BE2C (cell line): ENCODE results near the gene NAGS. TPM values are rescaled to one million over a fixed set of nuclear protein-coding genes. Genes with fewer than 3 reads are reported as not detected.
A peak's percentile ranks its signal among the peaks of the same experiment; 100 is the strongest.
"Not testable (repeated sequence)": the region's sequence is repeated elsewhere in the genome, so short reads cannot be mapped to it uniquely, and the experiment has no call there.

Experiments used
- DNase-seq: peaks from one replicate; pipeline ENCODE4 v3.0.0-alpha.2; 2020
- H3K27me3 ChIP-seq: fragments of 250-450 bp; sonication (Bioruptor Pico); 2 replicates; pipeline ENCODE4 v1.5.1; 2020; ENCODE audit warnings: mild to moderate bottlenecking
- H3K36me3 ChIP-seq: fragments of 250-450 bp; sonication (Bioruptor Pico); 2 replicates; pipeline ENCODE4 v1.5.1; 2020; ENCODE audit warnings: mild to moderate bottlenecking
- H3K4me1 ChIP-seq: fragments of 250-450 bp; sonication (Bioruptor Pico); 2 replicates; pipeline ENCODE4 v1.5.1; 2020
- H3K4me3 ChIP-seq: 2 replicates; pipeline ENCODE4 v1.5.1; 2011; ENCODE audit warnings: low read depth, low read length
- H3K9me3 ChIP-seq: fragments of 250-450 bp; sonication (Bioruptor Pico); 2 replicates; pipeline ENCODE4 v1.5.1; 2020
- polyA plus RNA-seq: library from polyadenylated mRNA; unstranded; fragments of >200 nt; gene quantifications from one replicate; pipeline ENCODE4 v1.2.1, GENCODE V29; 2012; ENCODE audit warnings: low read depth, missing spikeins; ENCODE audit not compliant: insufficient read length, insufficient read depth
- TF ChIP-seq, protein P1 (sequence below): IDR thresholded peaks from 2 replicates; pipeline ENCODE4 v1.5.1; 2012; ENCODE audit warnings: mild to moderate bottlenecking, low read depth, low read length

The NAGS gene, protein sequence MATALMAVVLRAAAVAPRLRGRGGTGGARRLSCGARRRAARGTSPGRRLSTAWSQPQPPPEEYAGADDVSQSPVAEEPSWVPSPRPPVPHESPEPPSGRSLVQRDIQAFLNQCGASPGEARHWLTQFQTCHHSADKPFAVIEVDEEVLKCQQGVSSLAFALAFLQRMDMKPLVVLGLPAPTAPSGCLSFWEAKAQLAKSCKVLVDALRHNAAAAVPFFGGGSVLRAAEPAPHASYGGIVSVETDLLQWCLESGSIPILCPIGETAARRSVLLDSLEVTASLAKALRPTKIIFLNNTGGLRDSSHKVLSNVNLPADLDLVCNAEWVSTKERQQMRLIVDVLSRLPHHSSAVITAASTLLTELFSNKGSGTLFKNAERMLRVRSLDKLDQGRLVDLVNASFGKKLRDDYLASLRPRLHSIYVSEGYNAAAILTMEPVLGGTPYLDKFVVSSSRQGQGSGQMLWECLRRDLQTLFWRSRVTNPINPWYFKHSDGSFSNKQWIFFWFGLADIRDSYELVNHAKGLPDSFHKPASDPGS
- polyA plus RNA-seq = 0.86 TPM

DNA sequence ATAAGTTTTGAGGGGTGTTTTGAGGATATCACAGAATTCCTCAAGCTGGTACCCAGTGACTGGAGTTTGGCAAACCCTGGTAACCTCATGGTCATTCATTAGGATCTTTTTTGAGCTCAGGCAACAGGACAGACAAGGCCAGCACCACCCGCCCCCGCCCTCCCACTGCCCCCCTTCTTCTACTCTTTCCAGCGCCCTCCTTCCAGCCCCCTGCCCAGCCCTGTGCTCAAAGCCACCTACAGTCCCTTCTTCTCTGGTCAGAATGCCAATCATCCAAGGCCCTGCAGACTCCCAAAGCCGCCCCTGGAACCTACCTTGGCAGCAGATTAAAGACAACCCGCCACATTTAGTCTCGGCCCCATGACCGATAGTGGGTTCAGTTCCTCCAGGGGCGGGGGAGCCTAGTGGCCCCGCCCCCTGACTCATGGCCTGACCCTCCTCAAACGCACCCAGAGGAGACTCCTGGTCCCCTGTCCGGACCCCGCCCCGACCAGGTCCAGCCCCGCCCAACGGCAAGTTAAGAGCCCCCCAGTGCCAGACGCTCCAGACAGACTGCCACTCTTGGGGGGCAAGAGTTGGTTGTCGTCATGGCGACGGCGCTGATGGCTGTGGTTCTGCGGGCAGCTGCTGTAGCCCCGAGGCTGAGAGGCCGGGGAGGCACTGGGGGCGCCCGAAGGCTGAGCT is at the start of gene NAGS:
TSS of gene NAGS (plus strand) at position 546 of the 684 bp plus-strand sequence. CDS start at position 588, 42 bp downstream.
- Histone ChIP-seq H3K4me3 (peak within 1 kb of the TSS; percentile 74), H3K4me1 (peaks cover 2% of the 10 kb centered on the region), H3K27me3 (peaks cover 23% of the 10 kb centered on the region), H3K36me3 (no peaks in the 10 kb centered on the region), H3K9me3 (no peaks in the 10 kb centered on the region)
- DNase-seq = peak; percentile 32
- TF ChIP-seq, protein P1, sequence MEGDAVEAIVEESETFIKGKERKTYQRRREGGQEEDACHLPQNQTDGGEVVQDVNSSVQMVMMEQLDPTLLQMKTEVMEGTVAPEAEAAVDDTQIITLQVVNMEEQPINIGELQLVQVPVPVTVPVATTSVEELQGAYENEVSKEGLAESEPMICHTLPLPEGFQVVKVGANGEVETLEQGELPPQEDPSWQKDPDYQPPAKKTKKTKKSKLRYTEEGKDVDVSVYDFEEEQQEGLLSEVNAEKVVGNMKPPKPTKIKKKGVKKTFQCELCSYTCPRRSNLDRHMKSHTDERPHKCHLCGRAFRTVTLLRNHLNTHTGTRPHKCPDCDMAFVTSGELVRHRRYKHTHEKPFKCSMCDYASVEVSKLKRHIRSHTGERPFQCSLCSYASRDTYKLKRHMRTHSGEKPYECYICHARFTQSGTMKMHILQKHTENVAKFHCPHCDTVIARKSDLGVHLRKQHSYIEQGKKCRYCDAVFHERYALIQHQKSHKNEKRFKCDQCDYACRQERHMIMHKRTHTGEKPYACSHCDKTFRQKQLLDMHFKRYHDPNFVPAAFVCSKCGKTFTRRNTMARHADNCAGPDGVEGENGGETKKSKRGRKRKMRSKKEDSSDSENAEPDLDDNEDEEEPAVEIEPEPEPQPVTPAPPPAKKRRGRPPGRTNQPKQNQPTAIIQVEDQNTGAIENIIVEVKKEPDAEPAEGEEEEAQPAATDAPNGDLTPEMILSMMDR = no peak

DNA sequence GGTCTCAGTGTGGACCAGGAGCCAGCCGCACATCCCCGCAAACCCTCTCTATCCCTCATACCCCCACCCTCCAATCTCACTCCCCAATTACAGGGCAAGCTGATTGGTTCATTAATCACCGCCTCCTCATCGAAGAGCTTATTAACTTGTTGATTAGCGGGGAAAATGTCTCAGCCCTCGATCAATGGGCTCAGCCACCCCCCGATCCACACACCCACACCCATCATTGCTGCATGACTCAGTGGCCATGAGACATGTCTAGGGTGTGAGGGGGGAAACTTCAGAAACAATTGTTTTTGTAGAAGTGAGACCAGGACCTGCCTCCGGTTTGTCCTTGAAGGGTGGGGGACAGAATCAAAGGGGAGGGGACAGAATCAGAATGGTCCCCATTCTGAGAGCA is 48.2 kb upstream of the NAGS start:
- H3K27me3 ChIP-seq = no peaks in the 10 kb centered on the region
- DNase-seq = no peak
- H3K36me3 ChIP-seq = no peaks in the 10 kb centered on the region
- no peak overlapping the region for H3K4me3 ChIP-seq
- TF ChIP-seq, protein P1 = no peak
- no peaks in the 10 kb centered on the region for H3K9me3 ChIP-seq
- no peaks in the 10 kb centered on the region for H3K4me1 ChIP-seq

DNA sequence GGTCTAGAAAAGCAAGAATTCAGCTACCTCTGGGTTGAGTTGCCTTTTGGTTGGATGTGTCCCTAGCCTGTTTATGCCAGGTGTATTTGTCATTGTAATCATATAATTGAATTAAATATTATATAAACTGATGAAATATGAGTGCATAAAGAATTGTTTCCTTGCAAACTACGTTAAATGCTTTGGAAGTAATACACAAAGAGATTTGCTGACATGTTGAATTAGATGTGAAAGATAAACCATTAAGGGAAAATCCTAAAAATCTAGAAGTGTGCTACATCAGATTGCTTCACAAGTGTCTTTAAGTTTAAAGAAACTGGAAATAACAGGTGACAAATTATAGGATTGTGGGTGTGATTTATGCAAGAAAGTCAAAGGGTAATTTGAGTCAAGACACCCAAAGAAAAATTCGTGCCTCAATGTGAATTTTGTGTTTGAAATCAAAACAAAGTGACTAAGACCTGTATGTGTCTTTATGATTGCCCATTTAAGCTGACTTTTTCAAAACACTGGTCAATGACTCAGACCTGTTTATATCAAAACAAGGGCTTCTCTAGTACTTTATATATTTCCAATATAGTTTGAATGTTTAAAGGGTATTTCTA is 45.6 kb upstream of the NAGS start:
- Histone ChIP-seq H3K27me3 (no peaks in the 10 kb centered on the region), H3K9me3 (no peaks in the 10 kb centered on the region), H3K4me1 (no peaks in the 10 kb centered on the region), H3K36me3 (no peaks in the 10 kb centered on the region), H3K4me3 (no peak overlapping the region)
- TF ChIP-seq, protein P1 = no peak
- no peak for DNase-seq

DNA sequence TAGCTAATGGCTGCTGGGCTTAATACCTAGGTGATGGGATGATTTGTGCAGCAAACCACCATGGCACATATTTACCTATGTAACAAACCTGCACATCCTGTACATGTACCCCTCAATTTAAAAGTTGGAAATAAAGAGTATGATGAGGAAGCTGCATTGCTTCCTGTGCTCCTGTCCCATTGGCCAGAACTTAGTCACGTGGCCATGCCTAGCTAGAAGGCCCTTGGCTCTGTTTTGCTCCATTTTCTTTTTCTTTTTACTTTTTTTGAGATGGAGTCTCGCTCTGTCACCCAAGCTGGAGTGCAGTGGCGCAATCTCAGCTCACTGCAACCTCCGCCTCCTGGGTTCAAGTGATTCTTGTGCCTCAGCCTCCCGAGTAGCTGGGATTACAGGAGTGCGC is 43.1 kb upstream of the NAGS start:
- H3K27me3 ChIP-seq, DNase-seq, H3K4me1 ChIP-seq, H3K36me3 ChIP-seq, H3K9me3 ChIP-seq, H3K4me3 ChIP-seq: not testable (repeated sequence)

DNA sequence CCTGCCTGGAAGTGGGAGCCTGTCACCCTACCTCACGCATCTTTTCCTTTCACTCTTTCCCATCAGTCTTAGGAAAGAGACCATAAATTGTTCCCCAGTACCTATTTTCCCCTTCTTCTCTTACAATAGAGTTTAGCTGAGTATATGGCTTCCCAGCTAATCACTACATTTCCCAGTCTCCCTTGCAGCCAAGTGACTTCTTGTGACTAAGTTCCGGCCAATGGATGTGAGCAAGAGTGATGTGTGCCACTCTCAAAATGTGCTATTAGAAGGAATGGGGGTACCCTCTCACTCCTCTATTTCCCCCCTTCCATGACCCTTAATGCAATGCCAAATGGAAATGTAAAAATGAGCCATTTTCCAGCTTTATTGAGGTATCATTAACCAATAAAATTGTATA is 42.5 kb upstream of the NAGS start:
- H3K4me3 ChIP-seq = no peak overlapping the region
- TF ChIP-seq, protein P1 = no peak

DNA sequence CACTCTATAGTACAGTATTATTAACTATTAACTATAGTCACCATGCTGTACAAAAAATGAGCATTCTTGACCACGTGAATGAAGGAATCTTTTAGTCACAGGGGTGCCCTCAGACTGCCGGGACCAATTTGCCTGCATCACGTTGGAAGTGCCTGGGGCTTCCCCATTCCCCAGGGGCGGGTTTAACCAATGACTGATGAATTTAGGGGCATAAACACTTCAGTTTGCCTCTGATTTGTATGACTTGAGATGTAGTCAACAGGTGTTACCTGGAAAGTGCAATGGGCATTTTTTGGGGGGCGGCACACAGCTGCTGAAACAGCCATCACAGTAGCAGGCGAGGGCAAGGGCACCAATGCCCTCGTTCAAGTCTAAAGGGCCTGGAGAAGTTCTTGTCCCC is 41.9 kb upstream of the NAGS start:
- H3K4me3 ChIP-seq = no peak overlapping the region
- no peak for DNase-seq
- no peaks in the 10 kb centered on the region for H3K4me1 ChIP-seq
- TF ChIP-seq, protein P1 = no peak
- no peaks in the 10 kb centered on the region for H3K36me3 ChIP-seq
- H3K9me3 ChIP-seq = no peaks in the 10 kb centered on the region
- H3K27me3 ChIP-seq = no peaks in the 10 kb centered on the region

More for the DNA sequence above, 42.5 kb upstream of the NAGS start:
- no peaks in the 10 kb centered on the region for H3K9me3 ChIP-seq
- no peak for DNase-seq
- no peaks in the 10 kb centered on the region for H3K27me3 ChIP-seq
- no peaks in the 10 kb centered on the region for H3K4me1 ChIP-seq
- H3K36me3 ChIP-seq = no peaks in the 10 kb centered on the region
